PFSK-1 (cell line): ENCODE data around the gene NXT1.

ENCODE experiments used
- FOXP2 ChIP-seq: optimal IDR thresholded peaks from 2 replicates; pipeline ENCODE3; 2011; ENCODE audit warnings: borderline replicate concordance, control low read depth, inconsistent platforms; ENCODE audit not compliant: insufficient read depth; ENCODE audit errors: extremely low read length, extremely low read depth
- POLR2AphosphoS5 ChIP-seq: IDR thresholded peaks from 2 replicates; pipeline ENCODE4 v1.6.1; 2012; ENCODE audit warnings: low read depth, mild to moderate bottlenecking, control low read depth, low read length, moderate library complexity
- REST ChIP-seq, 2 experiments: IDR thresholded peaks; 2 replicates each; pipeline versions ENCODE4 v1.6.1 to v1.8.0; 2011 to 2012; ENCODE audit warnings: low read depth in 2 of 2, low read length in 2 of 2, control low read depth in 1 of 2, inconsistent platforms in 1 of 2, mild to moderate bottlenecking in 1 of 2, moderate library complexity in 1 of 2; ENCODE audit not compliant: insufficient read depth in 1 of 2
- SIN3A ChIP-seq: IDR thresholded peaks from 2 replicates; pipeline ENCODE4 v1.6.1; 2012; ENCODE audit warnings: mild to moderate bottlenecking, low read length, moderate library complexity, borderline replicate concordance; ENCODE audit not compliant: insufficient read depth
- TAF1 ChIP-seq: IDR thresholded peaks from 2 replicates; pipeline ENCODE4 v1.6.1; 2012; ENCODE audit warnings: low read length, control low read depth, borderline replicate concordance; ENCODE audit not compliant: insufficient read depth

- TF ChIP-seq REST (IDR thresholded peaks at IDR 0.05; ENCODE audit: insufficient read depth in 1 of 2, low read depth in 2 of 2, low read length in 2 of 2) = 0 out of 4 replicates have a peak, but pooled peaks of 1 of the 2 experiments have one; percentile 9
- TF ChIP-seq FOXP2 = peak; percentile 12
- peak; percentile 74; the same call in 1 of the 2 replicates for TF ChIP-seq POLR2AphosphoS5
- no peak for TF ChIP-seq SIN3A
- TF ChIP-seq TAF1 = no peak
Measured at GRCh38 chr20:23350196-23350903, at the start of gene NXT1.
